ENCODE results near the gene COMMD10. TPM values are rescaled to one million over a fixed set of nuclear protein-coding genes. Genes with fewer than 3 reads are reported as not detected.
"Not testable (repeated sequence)": the region's sequence is repeated elsewhere in the genome, so short reads cannot be mapped to it uniquely, and the experiment has no call there.

The COMMD10 gene
- total and polyA plus RNA-seq, 2 donors: 28.7 to 36.0 TPM

DNA sequence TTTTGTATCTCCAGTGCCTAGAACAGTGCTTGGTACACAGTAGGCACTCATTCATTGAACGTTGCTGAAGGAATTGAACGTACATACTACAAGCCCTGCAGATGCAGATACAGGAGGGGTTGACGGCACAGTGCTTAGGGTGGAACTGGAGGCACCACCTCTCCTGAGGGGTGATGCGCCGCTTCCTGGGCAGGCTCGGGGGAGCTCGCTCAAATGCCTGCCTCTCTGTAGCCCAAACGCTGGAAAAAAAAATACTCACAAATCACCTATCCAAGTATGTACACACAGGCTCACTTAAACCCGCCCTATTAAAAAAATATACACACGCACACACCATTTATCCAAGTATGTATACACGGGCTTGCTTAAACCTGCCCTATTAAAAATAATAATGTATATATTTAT is 536 bp upstream of the COMMD10 start:
- peak overlapping the region; percentile 66 to 95 for H3K4me3 ChIP-seq (ENCODE audit: low read length in 2 of 2)
- peaks cover 2 to 12% of the 10 kb centered on the region in 2 donors for H3K4me1 ChIP-seq (ENCODE audit: control insufficient read depth in 2 of 2, insufficient read depth in 2 of 2, low read length in 2 of 2)
- no peaks in the 10 kb centered on the region for H3K9me3 ChIP-seq (ENCODE audit: control insufficient read depth in 2 of 2, insufficient read depth in 1 of 2, low read length in 1 of 2)
- H3K27ac ChIP-seq (ENCODE audit: low read depth in 1 of 2, low read length in 1 of 2): peak overlapping the region; percentile 56 to 95
- 24% methylated on average over 11 of the region's 11 CpGs for WGBS
- peak; percentile 3 to 65 (median 20) for DNase-seq (ENCODE audit: low read depth in 6 of 9, low spot score in 9 of 9)
- H3K27me3 ChIP-seq (ENCODE audit: control insufficient read depth in 2 of 2, insufficient read depth in 1 of 2, low read length in 1 of 2): no peaks in the 10 kb centered on the region
- no peaks in the 10 kb centered on the region for H3K36me3 ChIP-seq (ENCODE audit: control insufficient read depth in 2 of 2, insufficient read depth in 2 of 2, low read length in 1 of 2)

DNA sequence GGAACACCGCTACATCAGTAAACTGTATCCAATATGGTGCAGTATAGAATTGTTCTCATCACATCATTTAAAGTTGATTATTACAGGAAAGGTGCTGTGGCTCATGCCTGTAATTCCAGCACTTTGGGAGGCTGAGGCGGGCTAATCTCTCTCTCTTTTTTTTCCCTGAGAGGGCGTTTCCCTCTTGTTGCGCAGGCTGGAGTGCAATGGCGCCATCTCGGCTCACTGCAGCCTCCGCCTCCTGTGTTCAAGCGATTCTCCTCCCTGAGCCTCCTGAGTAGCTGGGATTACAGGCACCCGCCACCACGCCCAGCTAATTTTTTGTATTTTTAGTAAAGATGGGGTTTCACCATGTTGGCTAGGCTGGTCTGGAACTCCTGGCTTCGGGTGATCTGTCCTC is 1.5 kb downstream of the COMMD10 start:
- H3K4me3 ChIP-seq (ENCODE audit: low read length in 2 of 2); DNase-seq (ENCODE audit: low read depth in 6 of 9, low spot score in 9 of 9); H3K36me3 ChIP-seq (ENCODE audit: control insufficient read depth in 2 of 2, insufficient read depth in 2 of 2, low read length in 1 of 2); H3K27ac ChIP-seq (ENCODE audit: low read depth in 1 of 2, low read length in 1 of 2); H3K27me3 ChIP-seq (ENCODE audit: control insufficient read depth in 2 of 2, insufficient read depth in 1 of 2, low read length in 1 of 2); H3K9me3 ChIP-seq (ENCODE audit: control insufficient read depth in 2 of 2, insufficient read depth in 1 of 2, low read length in 1 of 2): not testable (repeated sequence)
- peaks cover 2 to 12% of the 10 kb centered on the region in 2 donors for H3K4me1 ChIP-seq (ENCODE audit: control insufficient read depth in 2 of 2, insufficient read depth in 2 of 2, low read length in 2 of 2)
- over 99% methylated on average over 11 of the region's 11 CpGs for WGBS

DNA sequence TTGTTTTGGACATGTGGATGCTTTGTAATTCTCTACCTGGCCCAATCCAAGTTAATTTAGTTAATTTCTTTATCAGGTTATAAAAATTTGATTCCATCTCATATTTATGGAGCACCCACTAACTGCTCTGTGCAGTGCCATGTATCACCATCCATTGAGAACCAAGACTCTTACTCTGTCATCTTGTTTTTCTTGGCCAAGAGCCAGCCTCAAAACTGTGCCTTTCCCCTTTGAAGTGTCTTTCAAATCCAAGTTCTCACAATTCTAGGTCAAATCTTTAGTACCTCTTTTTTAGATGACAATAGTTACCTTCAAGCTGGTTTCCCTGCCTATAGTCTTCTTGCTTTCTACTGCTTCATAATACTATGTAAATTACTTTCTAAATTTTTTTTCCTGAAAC is 3.2 kb downstream of the COMMD10 start:
- Histone ChIP-seq H3K27me3 (ENCODE audit: control insufficient read depth in 2 of 2, insufficient read depth in 1 of 2, low read length in 1 of 2) (no peaks in the 10 kb centered on the region), H3K4me1 (ENCODE audit: control insufficient read depth in 2 of 2, insufficient read depth in 2 of 2, low read length in 2 of 2) (peaks cover 2 to 12% of the 10 kb centered on the region in 2 donors), H3K36me3 (ENCODE audit: control insufficient read depth in 2 of 2, insufficient read depth in 2 of 2, low read length in 1 of 2) (peaks cover 3 to 20% of the 10 kb centered on the region in 2 donors), H3K27ac (ENCODE audit: low read depth in 1 of 2, low read length in 1 of 2) (no peak overlapping the region), H3K9me3 (ENCODE audit: control insufficient read depth in 2 of 2, insufficient read depth in 1 of 2, low read length in 1 of 2) (no peaks in the 10 kb centered on the region), H3K4me3 (ENCODE audit: low read length in 2 of 2) (no peak overlapping the region)
- DNase-seq (ENCODE audit: low read depth in 6 of 9, low spot score in 9 of 9): peak in 1 of 9 donors; percentile 10

DNA sequence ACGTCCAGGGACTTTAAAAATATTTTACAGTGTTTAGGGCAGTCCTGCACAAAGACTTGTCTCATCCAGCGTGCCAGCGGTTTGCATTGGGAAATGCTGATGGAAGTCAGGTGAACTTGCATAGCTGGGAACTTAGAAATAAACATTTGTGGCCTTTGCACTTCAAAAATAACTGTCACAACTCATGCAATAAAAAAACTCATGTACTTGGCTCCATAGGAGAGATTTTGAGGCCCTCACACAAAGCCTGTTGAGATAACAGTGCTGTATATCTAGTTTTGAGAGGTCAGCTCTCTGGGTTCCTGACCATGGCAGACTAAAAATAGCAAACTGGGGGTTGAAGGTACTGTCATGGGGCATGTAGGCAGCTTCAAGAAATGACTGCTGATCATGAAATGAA is 5.5 kb downstream of the COMMD10 start:
- H3K4me3 ChIP-seq (ENCODE audit: low read length in 2 of 2): no peak overlapping the region
- no peaks in the 10 kb centered on the region for H3K9me3 ChIP-seq (ENCODE audit: control insufficient read depth in 2 of 2, insufficient read depth in 1 of 2, low read length in 1 of 2)
- peaks cover 7 to 33% of the 10 kb centered on the region in 2 donors for H3K36me3 ChIP-seq (ENCODE audit: control insufficient read depth in 2 of 2, insufficient read depth in 2 of 2, low read length in 1 of 2)
- no peak overlapping the region for H3K27ac ChIP-seq (ENCODE audit: low read depth in 1 of 2, low read length in 1 of 2)
- peaks cover 0 to 5% of the 10 kb centered on the region in 2 donors for H3K4me1 ChIP-seq (ENCODE audit: control insufficient read depth in 2 of 2, insufficient read depth in 2 of 2, low read length in 2 of 2)
- DNase-seq (ENCODE audit: low read depth in 6 of 9, low spot score in 9 of 9): no peak
- WGBS: 95% methylated on average over 3 of the region's 3 CpGs
- H3K27me3 ChIP-seq (ENCODE audit: control insufficient read depth in 2 of 2, insufficient read depth in 1 of 2, low read length in 1 of 2): no peaks in the 10 kb centered on the region

DNA sequence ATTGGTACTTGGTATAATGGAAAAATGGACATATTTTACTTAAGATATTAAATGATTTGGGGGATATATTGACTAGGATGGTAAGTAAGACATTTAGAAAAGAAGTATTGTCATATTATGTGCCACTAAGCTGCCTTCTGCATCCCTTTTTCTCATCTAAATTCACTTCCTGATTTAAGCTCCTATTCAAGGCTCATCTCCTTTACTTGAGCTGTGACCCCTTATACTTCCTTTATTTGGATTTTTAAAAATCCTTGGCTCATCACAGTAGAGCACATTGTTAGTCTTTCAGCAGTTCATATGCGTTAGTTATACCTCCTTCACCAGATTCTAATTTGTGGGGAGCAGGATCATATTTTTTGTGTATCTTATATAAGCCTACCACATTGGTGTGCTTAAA is 6.6 kb downstream of the COMMD10 start:
- Histone ChIP-seq H3K27ac (ENCODE audit: low read depth in 1 of 2, low read length in 1 of 2) (no peak overlapping the region), H3K9me3 (ENCODE audit: control insufficient read depth in 2 of 2, insufficient read depth in 1 of 2, low read length in 1 of 2) (no peaks in the 10 kb centered on the region), H3K4me1 (ENCODE audit: control insufficient read depth in 2 of 2, insufficient read depth in 2 of 2, low read length in 2 of 2) (no peaks in the 10 kb centered on the region), H3K36me3 (ENCODE audit: control insufficient read depth in 2 of 2, insufficient read depth in 2 of 2, low read length in 1 of 2) (peaks cover 7 to 33% of the 10 kb centered on the region in 2 donors), H3K4me3 (ENCODE audit: low read length in 2 of 2) (no peak overlapping the region), H3K27me3 (ENCODE audit: control insufficient read depth in 2 of 2, insufficient read depth in 1 of 2, low read length in 1 of 2) (no peaks in the 10 kb centered on the region)
- WGBS: 99% methylated on average over 1 of the region's 1 CpG
- DNase-seq (ENCODE audit: low read depth in 6 of 9, low spot score in 9 of 9): no peak

DNA sequence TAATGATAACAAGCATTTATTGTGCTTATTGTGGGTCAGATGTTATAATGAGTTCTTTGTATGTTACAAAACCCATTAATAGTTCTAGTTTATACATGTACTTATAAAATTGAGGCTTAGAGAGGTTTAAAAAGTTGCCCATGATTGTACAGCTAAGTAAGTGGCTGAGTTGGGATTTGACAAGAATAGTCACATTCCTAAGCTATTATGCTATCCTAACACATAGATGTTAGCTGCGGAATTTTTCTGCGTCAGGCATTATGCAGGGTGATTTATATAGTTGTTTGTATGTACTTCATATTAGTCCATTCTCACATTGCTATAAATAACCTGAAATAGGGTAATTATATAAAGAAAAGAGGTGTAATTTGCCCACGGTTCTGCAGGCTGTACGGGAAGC is 12.5 kb downstream of the COMMD10 start:
- peaks cover 7 to 24% of the 10 kb centered on the region in 2 donors for H3K36me3 ChIP-seq (ENCODE audit: control insufficient read depth in 2 of 2, insufficient read depth in 2 of 2, low read length in 1 of 2)
- H3K4me1 ChIP-seq (ENCODE audit: control insufficient read depth in 2 of 2, insufficient read depth in 2 of 2, low read length in 2 of 2): no peaks in the 10 kb centered on the region
- no peak overlapping the region for H3K27ac ChIP-seq (ENCODE audit: low read depth in 1 of 2, low read length in 1 of 2)
- 98% methylated on average over 4 of the region's 4 CpGs for WGBS
- H3K4me3 ChIP-seq (ENCODE audit: low read length in 2 of 2): no peak overlapping the region
- H3K9me3 ChIP-seq (ENCODE audit: control insufficient read depth in 2 of 2, insufficient read depth in 1 of 2, low read length in 1 of 2): no peaks in the 10 kb centered on the region
- no peak for DNase-seq (ENCODE audit: low read depth in 6 of 9, low spot score in 9 of 9)
- H3K27me3 ChIP-seq (ENCODE audit: control insufficient read depth in 2 of 2, insufficient read depth in 1 of 2, low read length in 1 of 2): no peaks in the 10 kb centered on the region

DNA sequence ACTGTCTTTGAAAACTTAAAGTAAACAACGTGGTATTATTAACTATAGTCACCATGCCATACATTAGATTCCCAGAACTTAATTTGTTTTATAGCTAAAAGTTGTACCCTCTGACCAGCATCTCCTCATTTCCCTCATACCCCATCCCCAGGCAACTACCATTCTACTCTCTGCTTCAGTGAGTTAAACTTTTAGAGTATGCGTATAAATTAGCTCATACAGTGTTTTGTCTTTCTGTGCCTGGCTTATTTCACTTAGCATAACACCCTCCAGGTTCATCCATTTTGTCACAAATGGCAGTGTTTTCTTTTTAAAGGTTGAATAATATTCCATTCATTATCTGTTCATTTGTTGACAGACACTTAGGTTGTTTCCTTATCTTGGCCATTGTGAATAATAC is 14.2 kb downstream of the COMMD10 start:
- WGBS: 97% methylated on average over 2 of the region's 2 CpGs
- H3K9me3 ChIP-seq (ENCODE audit: control insufficient read depth in 2 of 2, insufficient read depth in 1 of 2, low read length in 1 of 2): no peaks in the 10 kb centered on the region
- H3K27ac ChIP-seq (ENCODE audit: low read depth in 1 of 2, low read length in 1 of 2): no peak overlapping the region
- DNase-seq (ENCODE audit: low read depth in 6 of 9, low spot score in 9 of 9): no peak
- peaks cover 0 to 10% of the 10 kb centered on the region in 2 donors for H3K36me3 ChIP-seq (ENCODE audit: control insufficient read depth in 2 of 2, insufficient read depth in 2 of 2, low read length in 1 of 2)
- H3K4me1 ChIP-seq (ENCODE audit: control insufficient read depth in 2 of 2, insufficient read depth in 2 of 2, low read length in 2 of 2): no peaks in the 10 kb centered on the region
- H3K4me3 ChIP-seq (ENCODE audit: low read length in 2 of 2): no peak overlapping the region
- H3K27me3 ChIP-seq (ENCODE audit: control insufficient read depth in 2 of 2, insufficient read depth in 1 of 2, low read length in 1 of 2): no peaks in the 10 kb centered on the region

DNA sequence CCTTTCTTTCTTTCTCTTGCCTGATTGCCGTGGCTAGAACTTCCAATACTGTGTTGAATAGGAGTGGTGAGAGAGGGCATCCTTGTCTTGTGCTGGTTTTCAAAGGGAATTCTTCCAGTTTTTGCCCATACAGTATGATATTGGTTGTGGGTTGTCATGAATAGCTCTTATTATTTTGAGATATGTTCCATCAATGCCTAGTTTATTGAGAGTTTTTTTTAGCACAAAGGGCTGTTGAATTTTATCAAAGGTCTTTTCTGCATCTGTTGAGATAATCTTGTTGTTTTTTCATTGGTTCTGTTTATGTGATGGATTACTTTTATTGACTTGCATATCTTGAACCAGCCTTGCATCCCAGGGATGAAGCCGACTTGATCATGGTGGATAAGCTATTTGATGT is 20.1 kb downstream of the COMMD10 start:
- not testable (repeated sequence) for H3K9me3 ChIP-seq (ENCODE audit: control insufficient read depth in 2 of 2, insufficient read depth in 1 of 2, low read length in 1 of 2); DNase-seq (ENCODE audit: low read depth in 6 of 9, low spot score in 9 of 9); H3K27me3 ChIP-seq (ENCODE audit: control insufficient read depth in 2 of 2, insufficient read depth in 1 of 2, low read length in 1 of 2); H3K27ac ChIP-seq (ENCODE audit: low read depth in 1 of 2, low read length in 1 of 2); H3K4me1 ChIP-seq (ENCODE audit: control insufficient read depth in 2 of 2, insufficient read depth in 2 of 2, low read length in 2 of 2); H3K4me3 ChIP-seq (ENCODE audit: low read length in 2 of 2); H3K36me3 ChIP-seq (ENCODE audit: control insufficient read depth in 2 of 2, insufficient read depth in 2 of 2, low read length in 1 of 2)
- 98% methylated on average over 2 of the region's 2 CpGs for WGBS

DNA sequence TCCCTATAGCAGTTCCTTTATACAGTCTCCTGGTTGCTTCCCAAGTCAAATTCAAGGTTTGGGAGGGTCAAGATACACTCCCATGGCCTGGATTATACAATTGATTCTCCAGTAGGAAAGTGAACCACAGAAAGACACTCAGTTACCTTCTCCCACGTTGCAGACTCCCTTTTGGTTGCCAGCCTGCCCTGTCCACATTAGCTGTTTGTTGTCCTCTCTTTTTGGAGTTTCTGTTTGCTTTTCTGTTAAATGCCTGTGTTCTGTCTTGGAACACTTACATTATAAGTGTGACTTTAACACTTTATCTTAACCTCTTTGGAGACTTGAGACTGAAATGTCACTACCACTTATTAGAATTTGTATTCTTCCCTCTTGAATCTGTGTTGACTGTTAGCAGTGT is 30.3 kb downstream of the COMMD10 start:
- WGBS: 95% methylated on average over 1 of the region's 1 CpG
- no peak for DNase-seq (ENCODE audit: low read depth in 6 of 9, low spot score in 9 of 9)

DNA sequence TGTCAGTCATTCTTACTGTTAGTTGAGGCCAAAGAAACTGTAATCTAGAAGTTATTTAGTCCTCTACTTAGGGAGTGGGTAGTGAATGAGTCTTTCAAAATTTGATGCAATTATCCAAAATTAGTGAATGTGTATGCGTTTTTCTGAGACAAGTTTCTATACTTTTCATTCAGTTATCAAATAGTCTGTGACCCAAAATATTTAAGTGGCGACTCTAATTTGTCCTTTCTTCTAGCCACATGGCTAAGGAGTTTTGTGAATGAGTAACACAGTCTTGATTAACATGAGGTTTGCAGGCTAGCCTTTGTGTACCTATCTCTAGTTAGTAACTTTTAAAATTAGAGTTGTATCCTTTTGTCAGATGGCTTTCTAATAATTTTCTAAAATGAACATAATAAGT is 45.6 kb downstream of the COMMD10 start:
- no peak overlapping the region for H3K27ac ChIP-seq (ENCODE audit: low read depth in 1 of 2, low read length in 1 of 2)
- WGBS: 76% methylated on average over 2 of the region's 2 CpGs
- H3K4me3 ChIP-seq (ENCODE audit: low read length in 2 of 2): no peak overlapping the region
- H3K27me3 ChIP-seq (ENCODE audit: control insufficient read depth in 2 of 2, insufficient read depth in 1 of 2, low read length in 1 of 2): no peaks in the 10 kb centered on the region
- no peaks in the 10 kb centered on the region for H3K9me3 ChIP-seq (ENCODE audit: control insufficient read depth in 2 of 2, insufficient read depth in 1 of 2, low read length in 1 of 2)
- no peaks in the 10 kb centered on the region for H3K36me3 ChIP-seq (ENCODE audit: control insufficient read depth in 2 of 2, insufficient read depth in 2 of 2, low read length in 1 of 2)
- no peak for DNase-seq (ENCODE audit: low read depth in 6 of 9, low spot score in 9 of 9)
- H3K4me1 ChIP-seq (ENCODE audit: control insufficient read depth in 2 of 2, insufficient read depth in 2 of 2, low read length in 2 of 2): no peaks in the 10 kb centered on the region

More for the DNA sequence above, 30.3 kb downstream of the COMMD10 start:
- Histone ChIP-seq H3K27ac (ENCODE audit: low read depth in 1 of 2, low read length in 1 of 2) (no peak overlapping the region), H3K4me3 (ENCODE audit: low read length in 2 of 2) (no peak overlapping the region), H3K27me3 (ENCODE audit: control insufficient read depth in 2 of 2, insufficient read depth in 1 of 2, low read length in 1 of 2) (no peaks in the 10 kb centered on the region), H3K36me3 (ENCODE audit: control insufficient read depth in 2 of 2, insufficient read depth in 2 of 2, low read length in 1 of 2) (peaks cover 0 to 3% of the 10 kb centered on the region in 2 donors), H3K9me3 (ENCODE audit: control insufficient read depth in 2 of 2, insufficient read depth in 1 of 2, low read length in 1 of 2) (peaks cover 1 to 10% of the 10 kb centered on the region in 2 donors), H3K4me1 (ENCODE audit: control insufficient read depth in 2 of 2, insufficient read depth in 2 of 2, low read length in 2 of 2) (no peaks in the 10 kb centered on the region)

Data from thymus (tissue), 11 donors.